ENCODE measurements around the gene PDZD11.
"Not testable (repeated sequence)": the region's sequence is repeated elsewhere in the genome, so short reads cannot be mapped to it uniquely, and the experiment has no call there.

The PDZD11 gene

GRCh38 chrX:70255452-70255851, 34.3 kb downstream of the PDZD11 start:
- no peak for DNase-seq

GRCh38 chrX:70254909-70255308, 34.8 kb downstream of the PDZD11 start:
- DNase-seq, result no peak

- no peak for DNase-seq
These were observed 35.7 kb downstream of the PDZD11 start for GRCh38 chrX:70254063-70254400.

GRCh38 chrX:70253377-70254062, 36.2 kb downstream of the PDZD11 start:
- DNase-seq, result no peak

GRCh38 chrX:70252491-70252890, 37.2 kb downstream of the PDZD11 start:
- DNase-seq, result no peak

GRCh38 chrX:70247252-70247651, 42.5 kb downstream of the PDZD11 start:
- DNase-seq, result no peak

GRCh38 chrX:70244881-70245280, 44.8 kb downstream of the PDZD11 start:
- DNase-seq, result no peak

GRCh38 chrX:70243601-70244000, 46.1 kb downstream of the PDZD11 start:
- DNase-seq, result not testable (repeated sequence)

GRCh38 chrX:70241501-70241900, 48.2 kb downstream of the PDZD11 start:
- DNase-seq, result no peak

GRCh38 chrX:70240751-70241150, 49.0 kb downstream of the PDZD11 start:
- no peak for DNase-seq
